Measurements from ENCODE around the gene COL1A2. TPM values are rescaled to one million over a fixed set of nuclear protein-coding genes. Genes with fewer than 3 reads are reported as not detected.

COL1A2 gene
- total RNA-seq, 1 donor from 2014 or later = 13.3 TPM

DNA sequence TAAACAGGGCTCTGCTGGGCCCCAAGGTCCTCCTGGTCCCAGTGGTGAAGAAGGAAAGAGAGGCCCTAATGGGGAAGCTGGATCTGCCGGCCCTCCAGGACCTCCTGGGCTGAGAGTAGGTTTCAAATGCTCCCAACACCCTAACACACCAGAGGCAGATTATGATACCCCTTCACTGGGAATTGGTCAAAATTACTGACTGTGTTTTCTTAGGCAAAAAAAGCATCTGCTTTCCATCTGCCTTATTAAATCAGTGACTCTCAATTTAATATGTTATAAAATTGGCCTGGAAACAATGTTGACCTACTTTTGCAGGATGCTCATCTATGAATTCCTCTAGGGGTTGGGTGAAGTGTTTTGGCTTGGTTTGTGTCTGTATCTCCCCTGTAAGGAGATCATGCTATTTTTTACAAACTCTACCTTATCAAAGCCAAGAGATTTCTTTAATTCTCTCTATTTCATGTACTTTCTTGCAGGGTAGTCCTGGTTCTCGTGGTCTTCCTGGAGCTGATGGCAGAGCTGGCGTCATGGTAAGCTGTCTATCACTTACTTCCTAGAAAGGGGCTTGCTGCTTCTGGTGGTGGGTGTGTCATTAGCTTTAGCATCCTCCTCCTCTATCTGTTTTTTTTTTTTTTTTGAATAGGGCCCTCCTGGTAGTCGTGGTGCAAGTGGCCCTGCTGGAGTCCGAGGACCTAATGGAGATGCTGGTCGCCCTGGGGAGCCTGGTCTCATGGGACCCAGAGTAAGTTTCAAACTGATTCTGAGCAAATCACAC is 15.9 kb downstream of the COL1A2 start:
- DNase-seq (ENCODE audit: low read depth in 2 of 2) = no peak

DNA sequence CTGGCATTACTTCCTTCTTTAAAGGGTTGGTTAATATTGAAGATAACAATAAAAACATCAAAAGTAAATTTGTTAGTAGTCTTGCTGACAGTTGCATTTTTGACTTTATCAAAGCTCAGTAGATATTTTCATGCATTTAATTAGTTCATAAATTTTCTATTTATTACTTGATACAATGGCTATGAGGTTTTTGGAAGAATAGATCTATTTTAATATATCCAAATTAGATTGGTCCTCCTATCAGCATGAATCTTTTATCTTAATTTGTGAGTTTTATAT is 16.4 kb downstream of the COL1A2 start:
- no peak for DNase-seq (ENCODE audit: low read depth in 2 of 2)

DNA sequence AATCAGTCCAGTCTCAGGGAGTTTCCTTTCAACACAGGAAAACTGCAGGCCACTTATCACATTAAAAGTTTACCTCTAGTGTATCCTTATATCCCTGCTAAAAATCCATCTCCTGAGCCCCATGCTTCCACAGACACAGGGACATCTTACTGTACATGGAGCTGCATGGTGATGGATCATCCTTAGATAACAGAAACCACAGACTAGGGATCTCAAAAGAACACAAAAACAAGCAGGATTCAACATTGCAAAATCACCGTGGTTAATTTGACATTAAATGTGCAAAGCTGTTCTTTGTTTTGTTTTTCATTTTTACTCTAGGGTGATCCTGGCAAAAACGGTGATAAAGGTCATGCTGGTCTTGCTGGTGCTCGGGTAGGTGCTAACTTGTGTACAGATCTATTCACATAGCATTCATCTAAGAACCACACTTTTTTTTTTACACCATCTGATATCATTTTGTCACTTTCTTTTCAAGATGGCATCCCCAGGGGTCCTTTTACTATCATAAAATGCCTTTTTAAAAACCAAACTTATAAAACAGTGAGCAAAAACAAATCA is 18.1 kb downstream of the COL1A2 start:
- DNase-seq (ENCODE audit: low read depth in 2 of 2) = no peak

DNA sequence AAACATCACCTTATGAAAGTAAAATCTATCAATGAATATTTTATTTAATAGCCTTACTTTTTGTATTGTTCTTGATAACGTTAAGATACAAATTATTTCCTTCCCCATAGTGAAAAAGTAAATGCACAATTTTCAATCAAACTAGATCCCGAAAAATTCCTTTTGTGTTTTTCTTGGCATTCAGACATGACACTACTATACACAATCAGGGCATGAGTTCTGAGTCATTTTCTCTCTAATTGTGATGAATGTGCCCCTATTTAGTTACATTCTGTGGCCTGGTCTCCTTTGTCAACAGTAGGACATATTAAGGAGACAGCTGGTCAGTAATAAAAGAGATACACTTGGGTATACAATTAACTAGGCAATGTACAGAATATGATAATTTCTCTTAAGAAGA is 19.8 kb downstream of the COL1A2 start:
- peak; percentile 35 to 73 for DNase-seq (ENCODE audit: low read depth in 2 of 2)

DNA sequence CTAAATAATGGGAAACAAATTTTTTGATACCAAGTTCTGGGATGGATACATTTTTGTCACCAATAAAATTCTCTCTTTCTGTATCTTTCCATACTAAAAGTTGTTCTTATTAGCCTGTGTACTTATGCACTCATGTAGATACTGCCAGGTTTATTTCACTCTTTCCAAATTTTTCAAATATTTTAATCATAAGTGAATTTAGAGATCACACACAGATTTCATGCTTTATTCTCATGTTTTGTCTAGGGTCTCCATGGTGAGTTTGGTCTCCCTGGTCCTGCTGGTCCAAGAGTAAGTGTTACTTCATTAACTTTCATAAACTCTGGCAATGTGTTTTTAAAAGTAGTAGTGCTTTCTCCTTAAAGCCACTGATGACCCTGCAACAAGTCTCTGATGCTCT is 20.3 kb downstream of the COL1A2 start:
- no peak for DNase-seq (ENCODE audit: low read depth in 2 of 2)

DNA sequence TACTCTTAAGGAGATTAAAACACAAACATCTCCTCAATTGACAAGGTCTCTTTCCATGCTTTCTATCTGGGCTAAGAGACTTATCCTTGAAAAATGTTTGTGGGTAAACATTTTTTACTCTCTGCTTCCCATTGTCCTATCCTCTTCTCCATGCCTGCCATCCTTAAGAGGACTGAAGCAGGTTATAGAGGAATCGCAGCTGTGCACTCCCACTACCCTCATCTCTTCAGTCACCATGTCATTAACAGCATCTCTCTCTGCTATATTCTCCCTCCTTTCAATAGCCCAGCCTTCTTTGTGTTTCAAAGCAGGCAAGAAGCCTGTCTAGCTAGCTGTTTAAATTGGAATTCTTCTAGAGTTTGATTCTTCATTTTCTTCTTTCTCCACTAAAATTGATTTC is 22.6 kb downstream of the COL1A2 start:
- DNase-seq (ENCODE audit: low read depth in 2 of 2) = no peak

DNA sequence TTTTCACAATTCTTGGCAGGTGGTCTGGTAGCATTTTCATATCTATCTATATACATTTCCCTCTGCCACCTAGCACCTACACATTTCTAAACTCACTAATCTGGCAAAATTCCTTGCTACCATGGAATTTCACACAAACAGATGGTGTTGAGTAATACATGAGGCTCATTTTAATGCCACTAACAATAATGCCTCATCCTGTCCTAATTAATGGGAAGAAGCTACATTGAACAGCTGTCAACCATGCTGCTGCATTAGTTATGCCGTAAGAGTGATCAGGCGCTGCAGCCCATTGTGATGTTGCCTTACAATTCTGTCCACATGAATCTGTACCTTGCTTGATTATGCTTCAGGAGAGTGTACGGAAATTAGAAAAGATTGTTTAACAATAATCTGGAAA is 23.2 kb downstream of the COL1A2 start:
- DNase-seq (ENCODE audit: low read depth in 2 of 2) = no peak

DNA sequence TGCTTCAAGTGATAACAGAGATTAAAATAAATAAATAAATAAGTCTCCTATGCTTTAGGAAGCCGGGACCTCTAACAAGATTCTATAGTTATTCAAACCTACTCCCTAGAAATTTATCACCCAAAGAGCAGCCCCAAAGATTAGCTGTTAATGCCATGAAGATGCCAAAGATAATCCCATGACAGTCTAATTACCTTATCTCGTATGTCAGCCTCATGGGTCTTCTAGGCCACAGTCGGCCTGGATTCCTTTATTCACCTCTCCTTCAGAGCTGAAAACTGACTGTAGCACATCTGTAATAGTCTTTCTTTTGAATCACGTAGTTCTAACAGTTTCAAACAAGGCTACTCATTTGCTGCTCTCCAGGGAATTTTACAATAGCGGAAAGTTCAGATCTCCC is 24.2 kb downstream of the COL1A2 start:
- no peak for DNase-seq (ENCODE audit: low read depth in 2 of 2)

DNA sequence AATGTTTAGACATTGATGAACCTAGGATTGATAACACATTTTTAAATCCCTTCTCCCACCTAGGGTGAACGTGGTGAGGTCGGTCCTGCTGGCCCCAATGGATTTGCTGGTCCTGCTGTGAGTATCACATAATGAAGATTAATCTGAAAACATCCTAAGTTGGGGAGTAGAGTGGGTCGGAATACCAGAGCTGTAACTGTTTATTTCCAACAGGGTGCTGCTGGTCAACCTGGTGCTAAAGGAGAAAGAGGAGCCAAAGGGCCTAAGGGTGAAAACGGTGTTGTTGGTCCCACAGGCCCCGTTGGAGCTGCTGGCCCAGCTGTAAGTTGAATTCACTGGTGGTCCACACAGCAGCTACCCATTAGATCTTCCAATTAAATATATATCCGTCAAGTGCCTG is 25.6 kb downstream of the COL1A2 start:
- DNase-seq (ENCODE audit: low read depth in 2 of 2) = no peak

DNA sequence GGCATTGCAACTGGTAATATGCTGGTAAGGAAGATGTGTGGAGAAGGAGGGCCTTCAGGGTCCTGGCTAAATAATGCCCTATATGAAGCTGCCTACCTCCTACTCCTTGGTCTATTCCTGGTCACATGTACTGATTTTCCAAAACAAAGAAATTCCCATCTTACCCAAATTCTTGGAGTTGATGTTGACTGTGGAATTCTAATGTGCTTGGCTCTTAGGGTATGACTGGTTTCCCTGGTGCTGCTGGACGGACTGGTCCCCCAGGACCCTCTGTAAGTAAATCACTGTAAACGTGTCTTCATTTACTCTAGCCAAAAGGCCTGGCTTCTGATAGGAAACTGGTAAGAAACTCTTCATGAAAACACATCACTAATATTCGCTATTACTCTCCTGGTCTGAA is 27.0 kb downstream of the COL1A2 start:
- DNase-seq (ENCODE audit: low read depth in 2 of 2) = no peak

DNA sequence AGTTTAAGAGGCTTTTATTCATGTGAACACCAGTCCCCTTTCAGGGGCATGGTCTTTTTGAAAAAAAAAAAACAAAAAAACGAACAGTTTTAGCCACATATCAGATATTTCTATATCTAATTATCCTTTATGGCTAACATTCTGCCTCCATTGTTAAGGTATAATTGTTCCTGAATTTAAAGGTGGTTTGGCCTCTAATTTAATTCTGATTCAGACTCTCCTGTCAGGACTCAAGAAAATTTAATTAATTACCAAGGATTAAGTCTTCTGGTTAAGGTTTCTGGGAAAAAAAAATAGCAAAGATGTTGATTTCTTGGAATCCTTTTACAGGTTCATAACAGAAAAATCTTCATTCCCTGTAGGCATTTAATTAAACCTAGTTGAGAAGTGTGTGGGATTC is 27.4 kb downstream of the COL1A2 start:
- no peak for DNase-seq (ENCODE audit: low read depth in 2 of 2)

DNA sequence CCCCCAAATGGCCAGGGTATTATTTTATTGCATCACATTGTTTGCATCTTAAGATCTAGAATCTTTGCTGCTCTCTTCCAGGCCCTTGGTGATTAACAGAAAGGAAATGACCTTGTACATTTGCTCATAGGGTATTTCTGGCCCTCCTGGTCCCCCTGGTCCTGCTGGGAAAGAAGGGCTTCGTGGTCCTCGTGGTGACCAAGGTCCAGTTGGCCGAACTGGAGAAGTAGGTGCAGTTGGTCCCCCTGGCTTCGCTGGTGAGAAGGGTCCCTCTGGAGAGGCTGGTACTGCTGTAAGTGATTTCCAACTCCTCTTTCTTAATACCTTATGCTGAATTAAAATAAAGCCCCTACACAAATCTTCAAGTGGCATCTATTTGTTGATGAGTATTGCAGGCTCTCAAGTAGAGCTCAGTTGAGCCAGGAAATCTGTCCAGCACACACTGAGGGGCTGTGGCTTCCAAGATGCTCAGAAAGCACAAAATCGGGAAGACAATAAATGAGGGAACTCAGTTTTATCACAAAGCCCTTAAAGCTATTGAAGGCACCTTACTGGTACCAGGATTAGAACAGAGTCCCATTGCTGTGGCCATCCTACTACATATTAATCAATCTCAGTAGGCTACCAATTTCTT is 28.2 kb downstream of the COL1A2 start:
- no peak for DNase-seq (ENCODE audit: low read depth in 2 of 2)

DNA sequence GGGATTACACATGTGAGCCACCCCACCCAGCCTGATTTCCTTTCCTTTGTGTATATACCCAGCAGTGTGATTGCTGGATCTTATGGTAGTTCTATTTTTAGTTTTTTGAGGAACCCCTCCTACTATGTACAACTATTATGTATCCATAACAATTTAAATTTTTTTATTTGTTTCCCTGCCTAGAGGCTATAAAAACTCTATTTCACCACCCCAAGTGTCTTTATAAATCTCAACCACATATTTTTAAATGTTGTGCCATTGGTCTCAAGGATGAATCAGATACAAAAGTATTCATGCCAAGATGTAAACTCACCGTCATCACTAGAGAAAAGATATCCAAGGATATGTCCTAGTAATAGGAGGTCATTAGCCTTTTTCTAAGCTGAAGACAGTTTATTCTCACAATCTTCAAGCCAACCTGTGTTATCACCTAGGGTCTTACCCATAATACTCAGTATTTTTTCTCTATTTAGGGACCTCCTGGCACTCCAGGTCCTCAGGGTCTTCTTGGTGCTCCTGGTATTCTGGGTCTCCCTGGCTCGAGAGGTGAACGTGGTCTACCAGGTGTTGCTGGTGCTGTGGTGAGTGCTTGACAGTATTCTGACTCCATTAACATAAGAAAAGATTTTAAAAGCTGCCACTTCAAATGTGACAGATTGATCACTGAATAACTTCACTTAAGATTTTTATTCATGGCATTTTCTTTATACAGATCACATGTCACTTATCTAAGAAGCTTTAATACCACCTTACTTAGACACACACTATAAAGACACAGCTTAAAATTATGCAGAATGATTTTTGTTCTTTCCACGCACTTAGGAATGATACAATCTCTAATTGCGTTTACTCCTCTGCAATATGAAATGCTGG is 29.4 kb downstream of the COL1A2 start:
- DNase-seq (ENCODE audit: low read depth in 2 of 2) = no peak

DNA sequence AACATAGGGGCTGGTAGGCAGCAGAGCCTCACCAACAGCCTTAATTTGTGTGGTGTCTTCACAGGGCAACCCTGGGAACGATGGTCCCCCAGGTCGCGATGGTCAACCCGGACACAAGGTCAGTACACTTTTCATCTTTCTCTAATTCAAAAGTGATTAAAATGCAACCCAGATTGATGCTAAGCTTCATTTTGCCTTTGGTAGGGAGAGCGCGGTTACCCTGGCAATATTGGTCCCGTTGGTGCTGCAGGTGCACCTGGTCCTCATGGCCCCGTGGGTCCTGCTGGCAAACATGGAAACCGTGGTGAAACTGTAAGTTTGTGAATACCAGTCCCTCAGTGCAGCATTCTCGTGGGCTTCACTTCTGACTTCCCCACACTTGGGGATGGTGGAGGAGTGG is 30.9 kb downstream of the COL1A2 start:
- DNase-seq (ENCODE audit: low read depth in 2 of 2) = no peak

DNA sequence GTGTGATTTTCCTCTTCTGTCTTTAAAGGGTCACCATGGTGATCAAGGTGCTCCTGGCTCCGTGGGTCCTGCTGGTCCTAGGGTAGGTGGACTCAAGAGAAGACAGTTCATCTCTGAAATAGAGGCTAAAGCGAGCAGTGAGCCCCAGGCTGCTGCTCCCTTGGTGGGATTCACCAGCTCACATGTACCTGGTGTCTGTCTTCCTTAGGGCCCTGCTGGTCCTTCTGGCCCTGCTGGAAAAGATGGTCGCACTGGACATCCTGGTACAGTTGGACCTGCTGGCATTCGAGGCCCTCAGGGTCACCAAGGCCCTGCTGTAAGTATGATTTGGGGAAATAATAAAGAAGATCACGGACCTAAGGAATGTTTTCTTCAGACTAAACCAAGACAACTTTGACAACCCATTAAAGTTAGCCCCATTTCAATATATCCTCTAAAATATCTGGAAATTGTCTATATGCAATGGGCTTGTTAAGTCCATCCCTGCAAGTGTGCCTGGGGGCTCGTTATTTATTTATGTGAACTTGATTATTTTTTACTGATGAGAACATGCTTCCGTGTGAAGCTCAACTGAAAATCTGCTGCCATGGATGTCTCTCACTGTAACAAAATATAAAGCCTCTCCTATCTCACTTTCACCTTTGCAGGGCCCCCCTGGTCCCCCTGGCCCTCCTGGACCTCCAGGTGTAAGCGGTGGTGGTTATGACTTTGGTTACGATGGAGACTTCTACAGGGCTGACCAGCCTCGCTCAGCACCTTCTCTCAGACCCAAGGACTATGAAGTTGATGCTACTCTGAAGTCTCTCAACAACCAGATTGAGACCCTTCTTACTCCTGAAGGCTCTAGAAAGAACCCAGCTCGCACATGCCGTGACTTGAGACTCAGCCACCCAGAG is 32.5 kb downstream of the COL1A2 start:
- DNase-seq (ENCODE audit: low read depth in 2 of 2) = no peak

DNA sequence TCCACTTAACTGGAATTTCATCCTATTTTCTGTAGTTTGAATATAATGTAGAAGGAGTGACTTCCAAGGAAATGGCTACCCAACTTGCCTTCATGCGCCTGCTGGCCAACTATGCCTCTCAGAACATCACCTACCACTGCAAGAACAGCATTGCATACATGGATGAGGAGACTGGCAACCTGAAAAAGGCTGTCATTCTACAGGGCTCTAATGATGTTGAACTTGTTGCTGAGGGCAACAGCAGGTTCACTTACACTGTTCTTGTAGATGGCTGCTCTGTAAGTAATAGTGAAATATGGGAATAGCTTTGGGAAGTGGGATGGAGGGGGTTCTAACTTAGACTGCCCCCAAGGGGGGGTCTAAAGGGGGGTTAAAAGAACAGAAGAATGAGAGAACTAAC is 34.5 kb downstream of the COL1A2 start:
- DNase-seq (ENCODE audit: low read depth in 2 of 2) = no peak

DNA sequence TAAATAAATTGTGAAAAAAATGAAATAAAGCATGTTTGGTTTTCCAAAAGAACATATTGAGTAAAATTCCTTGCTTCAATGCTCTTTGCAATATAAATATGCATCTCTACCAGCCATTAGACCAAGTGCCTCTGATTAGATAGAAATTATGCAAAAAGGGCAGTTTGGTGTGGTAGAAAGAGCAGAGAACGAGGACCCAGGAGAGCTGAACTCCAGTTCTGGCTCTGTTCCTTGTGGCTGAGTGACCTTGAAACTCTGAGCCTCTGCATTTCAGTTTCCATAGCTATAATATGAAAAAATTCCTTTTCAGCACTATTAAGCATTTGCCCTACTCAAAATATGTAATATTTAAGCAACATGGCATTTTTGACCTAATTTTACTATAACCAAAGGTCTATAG is 36.5 kb downstream of the COL1A2 start:
- DNase-seq (ENCODE audit: low read depth in 2 of 2) = no peak

DNA sequence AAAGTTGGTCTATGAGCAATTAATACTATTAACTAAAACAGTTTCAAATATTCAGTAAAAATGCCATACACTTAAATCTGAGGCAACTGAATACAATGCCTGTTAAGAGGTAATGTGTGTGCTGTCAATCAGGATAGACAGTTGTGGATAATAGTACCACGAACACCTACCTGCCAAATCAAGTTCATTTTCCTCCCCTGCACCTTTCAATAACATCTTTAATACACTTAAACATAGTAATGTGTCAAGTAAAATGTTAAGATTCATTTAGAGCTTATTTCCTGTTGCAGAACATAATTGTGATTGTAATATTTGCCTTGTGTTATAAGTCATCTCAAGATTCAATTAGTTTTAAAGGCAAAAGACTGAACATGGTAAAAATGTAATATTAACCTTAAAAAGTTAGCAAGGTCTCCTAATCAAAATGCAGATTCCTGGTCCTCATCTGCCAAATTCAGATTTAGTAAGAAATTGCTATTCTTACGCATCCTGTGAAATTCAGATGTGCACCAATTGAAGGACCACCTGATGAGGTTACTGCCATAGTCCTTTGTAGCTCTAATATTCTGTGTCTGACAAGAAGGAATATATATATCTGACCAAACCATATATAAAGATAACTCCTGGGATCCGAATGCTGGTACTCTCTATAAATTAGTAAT is 37.1 kb downstream of the COL1A2 start:
- DNase-seq (ENCODE audit: low read depth in 2 of 2) = no peak

DNA sequence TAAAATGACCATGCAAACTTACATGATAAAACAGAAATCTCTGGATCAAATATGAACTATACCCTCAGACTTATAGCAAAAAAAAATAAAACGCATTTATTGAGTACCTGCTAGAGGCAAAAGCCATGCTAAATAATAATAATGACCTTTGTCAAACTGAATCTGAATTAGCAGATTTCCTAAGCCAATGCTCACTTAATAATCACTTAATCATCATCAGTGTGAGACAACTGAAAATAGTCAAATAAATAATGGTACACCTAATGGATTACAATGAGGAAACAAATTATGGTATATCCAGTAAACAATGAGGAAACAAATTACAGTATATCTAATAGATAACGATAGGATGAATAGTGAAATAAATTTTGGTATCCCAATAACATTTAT is 37.6 kb downstream of the COL1A2 start:
- no peak for DNase-seq (ENCODE audit: low read depth in 2 of 2)

DNA sequence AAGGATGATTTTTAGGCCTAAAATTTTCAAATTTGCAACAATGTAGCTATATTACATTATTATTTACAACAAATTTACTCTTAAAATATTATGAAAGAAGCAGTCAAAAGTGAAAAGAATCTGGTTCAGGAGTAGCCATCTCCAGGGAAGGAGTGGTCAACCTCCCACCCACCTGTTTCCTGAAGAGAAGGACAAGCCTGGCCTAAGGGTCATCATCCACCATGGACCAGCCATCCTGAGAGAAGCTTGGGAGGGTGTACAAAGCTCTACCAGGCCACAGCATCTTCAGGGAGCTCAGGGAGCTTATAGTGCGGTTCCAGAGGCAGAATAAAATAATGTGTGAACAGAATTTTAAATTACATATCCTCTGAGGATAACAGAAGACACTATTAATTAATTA is 38.1 kb downstream of the COL1A2 start:
- no peak for DNase-seq (ENCODE audit: low read depth in 2 of 2)

DNA sequence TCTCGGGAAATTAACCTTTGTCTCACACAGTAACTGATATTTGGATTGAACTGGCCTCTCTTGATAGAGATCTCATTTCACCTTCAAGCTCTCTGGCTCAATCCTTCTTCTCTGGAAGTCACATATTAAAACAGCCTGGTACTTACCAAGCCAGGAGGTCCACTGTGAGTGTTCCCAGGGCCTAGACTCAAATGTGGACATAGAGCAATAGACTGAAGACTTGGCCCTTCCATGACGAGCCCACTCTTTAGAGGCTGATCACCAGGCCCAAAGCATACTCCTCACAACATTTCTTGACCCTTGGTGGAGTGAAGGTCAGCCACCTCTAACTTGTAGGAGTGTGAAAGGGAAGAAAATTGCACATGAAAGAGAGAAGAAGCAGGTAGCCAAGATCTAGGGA is 38.5 kb downstream of the COL1A2 start:
- DNase-seq (ENCODE audit: low read depth in 2 of 2) = no peak

Measured in lung microvascular endothelial cell (primary cell).